GM18498 (cell line): ENCODE data around the gene PLD3.
"Not testable (repeated sequence)": the region's sequence is repeated elsewhere in the genome, so short reads cannot be mapped to it uniquely, and the experiment has no call there.

Experiments used
- ATAC-seq: cut with Tn5 transposase; IDR thresholded peaks from one replicate; pipeline ENCODE4 v1.9.1; 2021; ENCODE audit warnings: mild to moderate bottlenecking, moderate library complexity; ENCODE audit not compliant: unreplicated experiment

The PLD3 gene

GRCh38 chr19:40360708-40361241 lies 12.3 kb downstream of the PLD3 start:
- no peak for ATAC-seq

GRCh38 chr19:40362160-40362559 lies 13.7 kb downstream of the PLD3 start:
- ATAC-seq = no peak

- no peak for ATAC-seq
These were observed 14.6 kb downstream of the PLD3 start for GRCh38 chr19:40363069-40363468.

DNA sequence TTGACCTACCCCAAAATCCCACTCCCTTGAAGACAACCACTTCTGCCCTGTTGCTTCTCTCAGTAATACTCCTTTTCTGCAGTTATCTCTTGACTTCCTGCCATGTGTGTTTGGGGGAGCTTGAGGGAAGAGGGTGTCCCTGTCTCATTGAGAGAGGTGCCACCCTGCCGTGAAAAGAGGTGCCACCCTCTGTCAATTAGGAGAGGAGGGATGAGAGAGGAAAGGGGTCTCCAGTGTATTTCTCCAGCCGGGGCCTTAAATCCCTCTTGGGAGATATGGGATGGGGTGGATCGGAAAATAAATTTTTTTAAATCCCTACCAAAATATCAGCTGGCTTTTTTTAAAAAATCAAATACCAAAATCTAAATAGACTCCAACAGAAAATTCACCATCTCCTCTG lies 16.5 kb downstream of the PLD3 start:
- no peak for ATAC-seq

DNA sequence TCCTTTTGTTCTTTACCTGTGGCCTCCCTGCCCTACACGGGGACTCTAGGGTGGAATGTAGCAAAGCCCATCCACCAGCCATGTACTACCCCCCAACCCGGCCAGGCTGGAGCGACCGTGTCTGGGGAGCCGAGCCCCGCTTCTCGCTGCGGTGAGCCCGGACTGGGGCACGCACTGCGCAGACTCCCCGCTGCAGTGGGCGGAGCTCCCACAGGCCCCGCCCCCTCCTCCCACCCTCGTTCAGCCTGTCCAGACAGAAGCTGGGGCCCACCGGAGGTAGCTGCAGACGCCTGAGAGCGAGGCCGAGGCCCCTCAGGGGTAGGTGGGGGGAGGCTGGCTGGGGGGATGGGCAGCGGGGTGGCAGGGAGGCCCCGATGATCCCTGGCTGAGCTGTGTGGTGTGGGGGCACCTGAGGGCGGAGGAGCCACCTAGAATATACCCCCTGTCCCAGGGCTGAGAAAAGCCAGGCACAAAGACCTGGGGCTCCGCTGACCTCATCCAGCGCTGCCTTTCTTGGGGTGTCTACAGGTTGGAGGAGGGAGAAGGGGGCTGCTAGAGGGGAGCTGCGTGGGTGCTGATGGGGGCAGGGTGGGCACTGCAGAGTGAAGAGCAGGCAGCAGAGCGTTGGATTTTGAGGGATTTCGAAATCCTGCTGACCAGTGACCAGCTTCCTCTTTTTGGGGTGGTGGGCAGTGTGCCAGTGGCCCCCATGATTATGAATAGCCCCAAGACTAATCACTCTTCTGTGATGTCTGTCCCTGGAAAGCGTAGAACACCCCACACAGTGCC lies 17.3 kb downstream of the PLD3 start:
- no peak for ATAC-seq

DNA sequence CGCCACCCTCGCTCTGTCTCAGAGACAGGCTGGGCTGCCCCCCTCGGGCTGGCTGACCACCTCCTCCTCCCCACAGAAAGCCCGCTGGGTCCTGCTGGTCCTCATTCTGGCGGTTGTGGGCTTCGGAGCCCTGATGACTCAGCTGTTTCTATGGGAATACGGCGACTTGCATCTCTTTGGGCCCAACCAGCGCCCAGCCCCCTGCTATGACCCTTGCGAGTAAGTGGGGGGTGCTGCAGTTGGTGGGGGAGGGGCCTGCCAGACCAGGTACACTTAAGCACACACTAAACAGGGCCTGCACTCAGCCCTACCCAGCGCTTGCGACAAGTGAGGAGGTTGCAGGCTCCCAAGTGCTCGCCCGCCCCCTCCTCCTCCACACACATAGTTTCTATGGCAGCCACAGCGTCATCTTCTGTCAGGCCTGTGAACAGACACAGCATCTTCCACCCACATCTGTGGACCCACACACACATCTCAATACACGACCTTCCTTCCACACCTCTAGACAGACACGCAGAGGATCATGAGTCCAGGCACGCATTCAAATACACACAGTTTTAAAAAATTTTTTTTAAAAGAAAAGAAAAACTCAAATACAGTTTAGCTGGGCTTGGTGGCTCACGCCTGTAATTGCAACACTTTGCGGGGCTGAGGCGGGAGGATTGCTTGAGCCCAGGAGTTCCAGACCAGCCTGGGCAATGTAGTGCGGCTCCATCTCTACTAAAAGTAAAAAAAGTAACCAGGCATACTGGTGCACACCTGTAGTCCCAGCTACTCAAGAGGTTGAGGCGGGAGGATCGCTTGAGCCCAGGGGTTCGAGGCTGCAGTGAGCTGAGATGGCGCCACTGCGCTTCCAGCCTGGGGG lies 18.4 kb downstream of the PLD3 start:
- ATAC-seq = no peak

DNA sequence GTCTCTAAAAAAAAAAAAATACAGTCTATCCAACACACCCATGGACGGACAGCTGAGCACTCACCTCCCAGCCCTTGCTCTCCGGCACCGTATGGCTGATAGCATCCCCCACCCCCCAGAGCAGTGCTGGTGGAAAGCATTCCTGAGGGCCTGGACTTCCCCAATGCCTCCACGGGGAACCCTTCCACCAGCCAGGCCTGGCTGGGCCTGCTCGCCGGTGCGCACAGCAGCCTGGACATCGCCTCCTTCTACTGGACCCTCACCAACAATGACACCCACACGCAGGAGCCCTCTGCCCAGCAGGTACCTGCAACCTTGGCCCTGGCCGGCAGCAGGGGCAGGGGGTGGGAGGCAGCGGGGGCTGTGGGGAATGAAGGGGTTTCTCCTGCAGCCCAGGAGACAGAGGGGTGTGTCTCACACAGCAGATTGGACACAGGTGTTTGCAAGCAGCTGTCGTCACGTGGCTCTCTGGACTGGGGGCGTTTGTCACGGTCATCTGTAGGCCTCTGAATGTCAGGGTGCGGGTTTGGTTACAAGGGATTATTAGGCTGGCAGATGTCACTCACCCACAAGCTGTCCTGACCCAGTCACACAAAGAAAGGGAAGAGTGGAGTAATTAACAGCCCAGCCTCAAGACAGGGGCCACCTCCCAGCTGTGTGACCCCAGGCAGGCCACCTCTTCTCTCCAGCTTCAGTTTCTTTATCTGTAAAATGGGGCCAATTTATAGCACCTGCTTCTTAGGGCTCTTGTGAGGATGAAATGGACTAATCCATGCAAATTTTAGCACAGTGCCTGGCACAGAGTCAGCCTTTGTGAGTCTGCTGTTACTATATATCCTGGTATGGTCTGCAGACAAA lies 19.3 kb downstream of the PLD3 start:
- ATAC-seq = no peak

DNA sequence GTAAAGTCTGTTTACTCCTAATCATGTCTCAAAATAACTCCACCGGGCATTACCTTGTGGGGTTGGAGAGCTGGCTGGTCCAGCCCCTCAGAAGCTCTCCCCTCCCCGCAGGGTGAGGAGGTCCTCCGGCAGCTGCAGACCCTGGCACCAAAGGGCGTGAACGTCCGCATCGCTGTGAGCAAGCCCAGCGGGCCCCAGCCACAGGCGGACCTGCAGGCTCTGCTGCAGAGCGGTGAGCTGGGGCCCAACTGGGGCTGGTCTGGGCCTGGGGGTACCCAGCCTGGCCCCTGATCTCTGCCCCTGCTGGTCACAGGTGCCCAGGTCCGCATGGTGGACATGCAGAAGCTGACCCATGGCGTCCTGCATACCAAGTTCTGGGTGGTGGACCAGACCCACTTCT lies 21.3 kb downstream of the PLD3 start:
- no peak for ATAC-seq

- not testable (repeated sequence) for ATAC-seq
These were observed 21.8 kb downstream of the PLD3 start for GRCh38 chr19:40370253-40370652.

- ATAC-seq = no peak
These were observed 22.7 kb downstream of the PLD3 start for GRCh38 chr19:40370997-40371801.

DNA sequence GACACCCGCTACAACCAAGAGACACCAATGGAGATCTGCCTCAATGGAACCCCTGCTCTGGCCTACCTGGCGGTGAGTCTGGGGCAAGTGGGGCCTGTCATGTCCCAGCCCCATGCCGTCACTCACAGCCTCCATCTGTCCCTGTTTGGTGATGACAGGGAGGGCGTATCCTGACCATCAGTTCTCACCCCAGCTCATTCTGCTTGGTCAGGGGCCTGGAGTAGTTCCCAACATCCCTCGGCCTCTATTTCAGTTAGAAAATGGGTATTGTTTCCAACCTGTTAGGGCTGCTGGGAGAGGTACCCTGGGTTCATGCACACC lies 23.3 kb downstream of the PLD3 start:
- no peak for ATAC-seq

- ATAC-seq = no peak
These were observed 25.6 kb downstream of the PLD3 start for GRCh38 chr19:40374084-40374483.

- ATAC-seq = no peak
These were observed 27.9 kb downstream of the PLD3 start for GRCh38 chr19:40376286-40376862.

DNA sequence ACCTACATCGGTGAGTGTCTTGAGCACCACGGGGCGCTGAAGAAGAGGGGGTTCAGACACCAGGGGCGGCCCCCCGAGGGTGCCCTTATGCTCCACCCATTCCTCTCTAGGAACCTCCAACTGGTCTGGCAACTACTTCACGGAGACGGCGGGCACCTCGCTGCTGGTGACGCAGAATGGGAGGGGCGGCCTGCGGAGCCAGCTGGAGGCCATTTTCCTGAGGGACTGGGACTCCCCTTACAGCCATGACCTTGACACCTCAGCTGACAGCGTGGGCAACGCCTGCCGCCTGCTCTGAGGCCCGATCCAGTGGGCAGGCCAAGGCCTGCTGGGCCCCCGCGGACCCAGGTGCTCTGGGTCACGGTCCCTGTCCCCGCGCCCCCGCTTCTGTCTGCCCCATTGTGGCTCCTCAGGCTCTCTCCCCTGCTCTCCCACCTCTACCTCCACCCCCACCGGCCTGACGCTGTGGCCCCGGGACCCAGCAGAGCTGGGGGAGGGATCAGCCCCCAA lies 29.4 kb downstream of the PLD3 start:
- ATAC-seq = no peak

DNA sequence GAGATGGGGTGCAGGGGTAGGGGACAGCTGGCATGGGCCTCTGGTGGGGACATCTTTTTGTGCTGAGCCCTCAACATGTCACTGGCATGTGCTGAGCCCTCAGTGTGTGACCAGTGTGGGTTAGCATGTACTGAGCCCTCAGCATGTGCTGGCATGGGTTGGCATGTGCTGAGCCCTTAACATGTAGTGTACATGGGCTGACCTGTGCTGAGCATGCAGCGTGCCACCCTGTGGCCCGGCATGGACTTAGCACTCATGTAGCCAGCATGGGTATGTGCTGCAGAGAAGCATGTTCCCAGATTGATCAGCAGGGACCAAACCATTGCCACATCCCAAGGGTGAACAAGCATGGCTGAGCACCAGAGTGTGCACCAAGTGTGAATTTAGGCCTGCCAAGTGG lies 30.0 kb downstream of the PLD3 start:
- no peak for ATAC-seq

DNA sequence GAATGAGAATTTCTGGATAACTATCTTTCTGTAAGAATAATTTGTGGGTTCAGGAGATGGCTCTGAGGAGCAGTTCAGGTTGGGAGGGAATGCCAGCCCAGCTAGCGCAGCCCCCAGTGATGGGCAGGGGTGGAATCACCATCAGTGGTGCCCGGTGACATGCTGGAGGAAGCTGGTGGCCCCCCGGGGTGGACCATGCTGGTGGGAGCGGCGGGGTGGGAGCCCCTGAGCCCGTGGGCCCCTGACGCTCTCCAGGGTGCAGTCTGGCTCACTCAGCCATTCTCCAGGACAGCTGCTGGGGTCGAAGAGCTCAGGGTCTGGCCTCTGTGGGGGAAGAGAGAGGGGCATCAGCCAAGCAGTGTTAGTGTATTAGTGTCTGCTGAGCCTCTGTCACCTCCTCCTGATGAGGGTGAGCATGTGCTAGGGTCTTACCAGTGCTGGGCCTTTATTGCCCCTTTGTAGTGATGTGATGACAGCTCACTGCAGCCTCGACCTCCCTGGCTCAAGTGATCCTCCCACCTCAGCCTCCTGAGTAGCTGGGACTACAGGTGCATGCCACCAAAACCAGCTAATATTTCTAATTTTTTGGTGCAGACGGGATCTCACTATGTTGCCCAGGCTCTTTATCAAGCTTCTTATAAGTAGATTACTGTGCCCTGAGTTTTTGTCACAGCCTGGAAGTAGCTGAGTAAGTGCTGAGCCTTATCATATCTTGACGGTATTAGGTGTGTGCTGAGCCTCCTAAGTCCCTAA lies 31.1 kb downstream of the PLD3 start:
- no peak for ATAC-seq

GRCh38 chr19:40380199-40381037 lies 31.9 kb downstream of the PLD3 start:
- no peak for ATAC-seq

DNA sequence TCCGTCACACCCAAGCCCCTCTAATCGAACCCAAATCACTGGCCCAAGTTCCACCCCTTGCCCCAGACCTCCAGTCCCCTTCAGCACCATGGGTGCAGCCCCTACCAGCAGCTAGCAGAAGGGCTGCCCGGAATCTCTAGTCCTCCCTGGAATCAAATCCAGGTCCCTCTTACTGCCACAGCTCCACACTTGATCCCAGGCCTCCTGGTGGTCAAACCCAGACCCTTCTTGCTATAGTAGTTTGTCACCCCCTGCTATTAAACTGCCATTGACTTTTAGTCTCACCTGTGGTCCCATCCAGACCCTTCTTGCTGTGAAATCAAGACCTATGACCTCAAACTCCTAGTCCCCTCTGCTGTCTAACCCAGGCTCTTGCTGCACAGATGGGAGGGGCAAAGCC lies 32.8 kb downstream of the PLD3 start:
- ATAC-seq = no peak
